SK-N-SH (cell line): Measurements from ENCODE around the gene MTUS2. TPM values are rescaled to one million over a fixed set of nuclear protein-coding genes. Genes with fewer than 3 reads are reported as not detected.

ENCODE experiments used
- CTCF ChIA-PET: fragments of 300-600, 350-600 bp; formaldehyde crosslinking; extraction: SDS; loops from one replicate; lab custom pipeline; 2021; lab: Yijun Ruan, JAX
- POLR2A ChIA-PET: fragments of 350-600 bp; sonication (Branson Sonifier 250); formaldehyde crosslinking; extraction: SDS; loops from one replicate; lab custom pipeline; 2020; ENCODE audit warnings: antibody characterized with exemption, inconsistent platforms; lab: Yijun Ruan, JAX
- DNase-seq: peaks from one replicate; pipeline ENCODE4 v3.0.0; 2012
- H2AFZ ChIP-seq: fragments of 200-600 bp; sonication (generic); 2 replicates; pipeline ENCODE4 v1.8.1; 2016; ENCODE audit warnings: antibody characterized with exemption, mild to moderate bottlenecking, low read depth
- H3F3A ChIP-seq: fragments of 200-600 bp; sonication (generic); replicated peaks from 2 replicates; pipeline ENCODE3; 2016; ENCODE audit warnings: antibody characterized with exemption, mild to moderate bottlenecking; ENCODE audit not compliant: insufficient read depth
- H3K27ac ChIP-seq, 2 experiments: fragments of 200-500 bp in 1 of 2; fragments of 200-600 bp in 1 of 2; sonication (Bioruptor generic) in 1 of 2; sonication (generic), shearing (Covaris generic) in 1 of 2; 2 replicates each; pipeline versions ENCODE4 v1.5.1 to v1.6.1; 2014 to 2016; ENCODE audit warnings: low read depth in 2 of 2, inconsistent platforms in 1 of 2, low read length in 1 of 2, mild to moderate bottlenecking in 1 of 2, mixed read lengths in 1 of 2
- H3K27me3 ChIP-seq: fragments of 200-600 bp; sonication (generic), shearing (Covaris generic); 2 replicates; pipeline ENCODE4 v1.6.1; 2016; ENCODE audit warnings: mixed run types; ENCODE audit not compliant: insufficient read depth
- H3K36me3 ChIP-seq, 2 experiments: fragments of 200-500 bp in 1 of 2; fragments of 200-600 bp in 1 of 2; sonication (Bioruptor generic) in 1 of 2; sonication (generic) in 1 of 2; replicated peaks in 1 of 2; 2 replicates each; pipeline versions ENCODE3 to v1.5.1; 2014 to 2016; ENCODE audit warnings: low read length in 1 of 2, mild to moderate bottlenecking in 1 of 2; ENCODE audit not compliant: insufficient read depth in 2 of 2, control insufficient read depth in 1 of 2
- H3K4me1 ChIP-seq, 2 experiments: fragments of 200-500 bp in 1 of 2; fragments of 200-600 bp in 1 of 2; sonication (Bioruptor generic) in 1 of 2; sonication (generic), shearing (Covaris generic) in 1 of 2; 2 replicates each; pipeline versions ENCODE4 v1.5.1 to v1.6.1; 2014 to 2016; ENCODE audit warnings: low read depth in 1 of 2, low read length in 1 of 2, mixed run types in 1 of 2; ENCODE audit not compliant: insufficient read depth in 2 of 2, control insufficient read depth in 1 of 2
- H3K4me2 ChIP-seq: fragments of 200-600 bp; sonication (generic), shearing (Covaris generic); 2 replicates; pipeline ENCODE4 v1.6.1; 2017; ENCODE audit warnings: mixed run types
- H3K4me3 ChIP-seq, 2 experiments: fragments of 200-500 bp in 1 of 2; fragments of 200-600 bp in 1 of 2; sonication (Bioruptor generic) in 1 of 2; sonication (generic), shearing (Covaris generic) in 1 of 2; 2 replicates each; pipeline versions ENCODE4 v1.5.1 to v1.8.1; 2014 to 2016; ENCODE audit warnings: low read depth in 2 of 2, inconsistent platforms in 1 of 2, low read length in 1 of 2, mild to moderate bottlenecking in 1 of 2, mixed read lengths in 1 of 2, moderate library complexity in 1 of 2
- H3K79me2 ChIP-seq: fragments of 200-600 bp; sonication (generic); 2 replicates; pipeline ENCODE4 v1.8.1; 2017; ENCODE audit warnings: mild to moderate bottlenecking; ENCODE audit not compliant: insufficient read depth
- H3K9ac ChIP-seq: fragments of 200-600 bp; sonication (generic); 2 replicates; pipeline ENCODE4 v1.6.1; 2017; ENCODE audit warnings: mixed run types
- H3K9me2 ChIP-seq: fragments of 200-600 bp; sonication (generic); 2 replicates; pipeline ENCODE4 v1.6.1; 2017; ENCODE audit warnings: mixed run types
- H3K9me3 ChIP-seq: fragments of 200-600 bp; sonication (generic); 2 replicates; pipeline ENCODE4 v1.6.1; 2017; ENCODE audit warnings: mixed run types, mild to moderate bottlenecking, moderate library complexity
- H4K20me1 ChIP-seq: fragments of 200-600 bp; sonication (generic); 2 replicates; pipeline ENCODE4 v1.6.1; 2017; ENCODE audit warnings: mild to moderate bottlenecking, mixed run types; ENCODE audit not compliant: insufficient read depth
- CHD2 ChIP-seq: fragments of 150-350 bp; IDR thresholded peaks from 2 replicates; pipeline ENCODE4 v1.6.1; 2018; ENCODE audit warnings: low read length; ENCODE audit not compliant: partially characterized antibody
- ELF1 ChIP-seq: IDR thresholded peaks from 2 replicates; pipeline ENCODE4 v1.4.0; 2012
- EP300 ChIP-seq, 2 experiments: IDR thresholded peaks; 2 replicates each; pipeline versions ENCODE4 v1.4.0 to v1.6.1; 2012; ENCODE audit warnings: borderline replicate concordance in 1 of 2, low read depth in 1 of 2, low read length in 1 of 2
- FOSL2 ChIP-seq: IDR thresholded peaks from 2 replicates; pipeline ENCODE4 v1.4.0; 2012; ENCODE audit warnings: low read depth, mild to moderate bottlenecking, moderate library complexity, borderline replicate concordance
- FOXJ3 ChIP-seq: sonication (generic); formaldehyde crosslinking; IDR thresholded peaks from 2 replicates; pipeline ENCODE4 v1.5.1; 2020; ENCODE audit warnings: mild to moderate bottlenecking, missing genetic modification reagents
- JUND ChIP-seq: IDR thresholded peaks from 2 replicates; pipeline ENCODE4 v1.4.0; 2012
- MEF2A ChIP-seq: IDR thresholded peaks from 2 replicates; pipeline ENCODE4 v1.4.0; 2012; ENCODE audit warnings: low read depth, borderline replicate concordance
- MXI1 ChIP-seq: IDR thresholded peaks from 2 replicates; pipeline ENCODE4 v1.6.1; 2012; ENCODE audit warnings: mild to moderate bottlenecking, low read depth, low read length, improper control_type of control experiment
- NFIC ChIP-seq: IDR thresholded peaks from 2 replicates; pipeline ENCODE4 v1.4.0; 2012; ENCODE audit warnings: borderline replicate concordance
- RAD21 ChIP-seq: IDR thresholded peaks from 2 replicates; pipeline ENCODE4 v1.6.1; 2012; ENCODE audit warnings: mild to moderate bottlenecking, low read length
- SMC3 ChIP-seq: IDR thresholded peaks from 2 replicates; pipeline ENCODE4 v1.6.1; 2012; ENCODE audit warnings: low read depth, low read length, improper control_type of control experiment
- TEAD4 ChIP-seq: IDR thresholded peaks from 2 replicates; pipeline ENCODE4 v1.4.0; 2012; ENCODE audit warnings: mild to moderate bottlenecking, borderline replicate concordance; ENCODE audit not compliant: insufficient read depth
- YY1 ChIP-seq: IDR thresholded peaks from 2 replicates; pipeline ENCODE4 v1.4.0; 2012; ENCODE audit warnings: low read depth, mild to moderate bottlenecking
- whole genome bisulfite sequencing: methylation state at CpG from one replicate; pipeline ENCODE4 v1.1.6; 2017; ENCODE audit warnings: low lambda C conversion rate; 5-methylcytosine and 5-hydroxymethylcytosine counted together
- polyA plus RNA-seq, 3 experiments: library from polyadenylated mRNA; depleted of rRNA; stranded (reverse); fragments of >200 nt; gene quantifications; 2 replicates each; pipeline ENCODE4 v1.2.3, GENCODE V29; 2012
- TF ChIP-seq, protein P1 (sequence below): fragments of 150-350 bp; IDR thresholded peaks from 2 replicates; pipeline ENCODE4 v1.6.1; 2017; ENCODE audit warnings: antibody characterized with exemption, low read length, low read depth, borderline replicate concordance
- TF ChIP-seq, protein P2 (sequence below): IDR thresholded peaks from 2 replicates; pipeline ENCODE4; 2012
- TF ChIP-seq, protein P3 (sequence below): fragments of 200-600 bp; sonication (generic); IDR thresholded peaks from 2 replicates; pipeline ENCODE4 v1.6.1; 2017; ENCODE audit warnings: antibody characterized with exemption, mild to moderate bottlenecking, moderate library complexity
- TF ChIP-seq, protein P4 (sequence below): IDR thresholded peaks from 2 replicates; pipeline ENCODE4 v1.6.1; 2012; ENCODE audit warnings: mild to moderate bottlenecking, low read depth, low read length, moderate library complexity
- TF ChIP-seq, protein P5 (sequence below): IDR thresholded peaks from 2 replicates; pipeline ENCODE4 v1.4.0; 2012; ENCODE audit warnings: low read depth, borderline replicate concordance

MTUS2 gene
- polyA plus RNA-seq, 1 of the 3 experiments (the other 2 are of a cell fraction) = 1.7 TPM

DNA sequence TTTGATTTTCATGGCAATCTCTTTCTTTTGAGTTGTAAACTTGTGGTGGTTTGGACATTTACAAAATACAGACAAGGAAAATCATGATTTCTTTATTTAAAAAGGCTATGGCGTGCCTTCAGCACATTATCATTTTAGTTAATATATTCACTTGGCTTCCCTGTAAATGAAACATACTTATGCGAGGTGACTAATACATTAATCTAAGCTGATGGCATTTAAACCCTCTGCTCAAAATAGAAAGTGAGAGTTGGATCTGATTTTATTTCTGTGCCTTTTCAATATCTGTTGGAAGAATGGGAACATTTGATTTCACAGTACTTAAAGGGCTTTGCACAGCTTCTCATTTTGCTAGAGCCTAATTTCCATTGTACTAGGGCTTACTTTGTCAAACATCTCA is 289.8 kb downstream of the MTUS2 start (continued):
- TF ChIP-seq CHD2 = no peak
- TF ChIP-seq, protein P1, sequence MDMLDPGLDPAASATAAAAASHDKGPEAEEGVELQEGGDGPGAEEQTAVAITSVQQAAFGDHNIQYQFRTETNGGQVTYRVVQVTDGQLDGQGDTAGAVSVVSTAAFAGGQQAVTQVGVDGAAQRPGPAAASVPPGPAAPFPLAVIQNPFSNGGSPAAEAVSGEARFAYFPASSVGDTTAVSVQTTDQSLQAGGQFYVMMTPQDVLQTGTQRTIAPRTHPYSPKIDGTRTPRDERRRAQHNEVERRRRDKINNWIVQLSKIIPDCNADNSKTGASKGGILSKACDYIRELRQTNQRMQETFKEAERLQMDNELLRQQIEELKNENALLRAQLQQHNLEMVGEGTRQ = no peak

DNA sequence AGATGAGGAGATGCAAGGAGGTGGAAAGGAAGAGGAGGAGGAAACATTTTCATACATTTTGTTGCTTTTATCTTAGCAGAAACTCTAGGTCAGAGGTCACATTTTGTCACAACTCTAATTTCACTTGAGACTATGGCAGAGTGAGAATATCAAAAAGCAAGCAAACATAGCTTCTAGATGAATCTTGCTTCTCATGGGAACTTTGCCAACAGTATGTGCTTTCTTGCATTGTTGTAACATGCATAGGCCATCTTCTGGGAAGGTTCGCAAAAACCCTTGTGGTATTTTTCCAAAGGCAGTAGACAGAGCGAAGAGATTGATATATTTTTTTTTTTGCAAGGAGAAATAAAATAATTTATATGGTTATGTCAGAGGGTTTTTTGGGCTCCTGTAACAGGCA is 291.3 kb downstream of the MTUS2 start:
- CTCF ChIA-PET = no interaction called here
- Histone ChIP-seq H3F3A (no peaks in the 10 kb centered on the region), H3K4me2 (no peak overlapping the region), H3K27ac (no peak overlapping the region), H3K4me3 (no peak overlapping the region), H3K9me3 (no peaks in the 10 kb centered on the region), H3K79me2 (no peaks in the 10 kb centered on the region), H3K27me3 (no peaks in the 10 kb centered on the region; the same call in none of the 2 replicates), H3K36me3 (no peaks in the 10 kb centered on the region), H3K9me2 (no peaks in the 10 kb centered on the region), H3K4me1 (no peaks in the 10 kb centered on the region), H2AFZ (no peak overlapping the region), H4K20me1 (no peaks in the 10 kb centered on the region), H3K9ac (no peak overlapping the region)
- WGBS = 3% methylated on average over 2 of the region's 2 CpGs
- TF ChIP-seq, protein P2, sequence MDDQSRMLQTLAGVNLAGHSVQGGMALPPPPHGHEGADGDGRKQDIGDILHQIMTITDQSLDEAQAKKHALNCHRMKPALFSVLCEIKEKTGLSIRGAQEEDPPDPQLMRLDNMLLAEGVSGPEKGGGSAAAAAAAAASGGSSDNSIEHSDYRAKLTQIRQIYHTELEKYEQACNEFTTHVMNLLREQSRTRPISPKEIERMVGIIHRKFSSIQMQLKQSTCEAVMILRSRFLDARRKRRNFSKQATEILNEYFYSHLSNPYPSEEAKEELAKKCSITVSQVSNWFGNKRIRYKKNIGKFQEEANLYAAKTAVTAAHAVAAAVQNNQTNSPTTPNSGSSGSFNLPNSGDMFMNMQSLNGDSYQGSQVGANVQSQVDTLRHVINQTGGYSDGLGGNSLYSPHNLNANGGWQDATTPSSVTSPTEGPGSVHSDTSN = no peak
- TF ChIP-seq MXI1 = no peak
- no peak for TF ChIP-seq FOXJ3 (CRISPR knock-in tag)
- TF ChIP-seq, protein P1 = no peak
- TF ChIP-seq MEF2A = no peak
- no peak for TF ChIP-seq TEAD4
- TF ChIP-seq, protein P3, sequence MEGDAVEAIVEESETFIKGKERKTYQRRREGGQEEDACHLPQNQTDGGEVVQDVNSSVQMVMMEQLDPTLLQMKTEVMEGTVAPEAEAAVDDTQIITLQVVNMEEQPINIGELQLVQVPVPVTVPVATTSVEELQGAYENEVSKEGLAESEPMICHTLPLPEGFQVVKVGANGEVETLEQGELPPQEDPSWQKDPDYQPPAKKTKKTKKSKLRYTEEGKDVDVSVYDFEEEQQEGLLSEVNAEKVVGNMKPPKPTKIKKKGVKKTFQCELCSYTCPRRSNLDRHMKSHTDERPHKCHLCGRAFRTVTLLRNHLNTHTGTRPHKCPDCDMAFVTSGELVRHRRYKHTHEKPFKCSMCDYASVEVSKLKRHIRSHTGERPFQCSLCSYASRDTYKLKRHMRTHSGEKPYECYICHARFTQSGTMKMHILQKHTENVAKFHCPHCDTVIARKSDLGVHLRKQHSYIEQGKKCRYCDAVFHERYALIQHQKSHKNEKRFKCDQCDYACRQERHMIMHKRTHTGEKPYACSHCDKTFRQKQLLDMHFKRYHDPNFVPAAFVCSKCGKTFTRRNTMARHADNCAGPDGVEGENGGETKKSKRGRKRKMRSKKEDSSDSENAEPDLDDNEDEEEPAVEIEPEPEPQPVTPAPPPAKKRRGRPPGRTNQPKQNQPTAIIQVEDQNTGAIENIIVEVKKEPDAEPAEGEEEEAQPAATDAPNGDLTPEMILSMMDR = no peak
- TF ChIP-seq, protein P4, sequence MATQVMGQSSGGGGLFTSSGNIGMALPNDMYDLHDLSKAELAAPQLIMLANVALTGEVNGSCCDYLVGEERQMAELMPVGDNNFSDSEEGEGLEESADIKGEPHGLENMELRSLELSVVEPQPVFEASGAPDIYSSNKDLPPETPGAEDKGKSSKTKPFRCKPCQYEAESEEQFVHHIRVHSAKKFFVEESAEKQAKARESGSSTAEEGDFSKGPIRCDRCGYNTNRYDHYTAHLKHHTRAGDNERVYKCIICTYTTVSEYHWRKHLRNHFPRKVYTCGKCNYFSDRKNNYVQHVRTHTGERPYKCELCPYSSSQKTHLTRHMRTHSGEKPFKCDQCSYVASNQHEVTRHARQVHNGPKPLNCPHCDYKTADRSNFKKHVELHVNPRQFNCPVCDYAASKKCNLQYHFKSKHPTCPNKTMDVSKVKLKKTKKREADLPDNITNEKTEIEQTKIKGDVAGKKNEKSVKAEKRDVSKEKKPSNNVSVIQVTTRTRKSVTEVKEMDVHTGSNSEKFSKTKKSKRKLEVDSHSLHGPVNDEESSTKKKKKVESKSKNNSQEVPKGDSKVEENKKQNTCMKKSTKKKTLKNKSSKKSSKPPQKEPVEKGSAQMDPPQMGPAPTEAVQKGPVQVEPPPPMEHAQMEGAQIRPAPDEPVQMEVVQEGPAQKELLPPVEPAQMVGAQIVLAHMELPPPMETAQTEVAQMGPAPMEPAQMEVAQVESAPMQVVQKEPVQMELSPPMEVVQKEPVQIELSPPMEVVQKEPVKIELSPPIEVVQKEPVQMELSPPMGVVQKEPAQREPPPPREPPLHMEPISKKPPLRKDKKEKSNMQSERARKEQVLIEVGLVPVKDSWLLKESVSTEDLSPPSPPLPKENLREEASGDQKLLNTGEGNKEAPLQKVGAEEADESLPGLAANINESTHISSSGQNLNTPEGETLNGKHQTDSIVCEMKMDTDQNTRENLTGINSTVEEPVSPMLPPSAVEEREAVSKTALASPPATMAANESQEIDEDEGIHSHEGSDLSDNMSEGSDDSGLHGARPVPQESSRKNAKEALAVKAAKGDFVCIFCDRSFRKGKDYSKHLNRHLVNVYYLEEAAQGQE = no peak
- TF ChIP-seq NFIC = no peak
- TF ChIP-seq SMC3 = no peak
- TF ChIP-seq ELF1 = no peak
- no peak for TF ChIP-seq FOSL2
- TF ChIP-seq JUND = no peak
- TF ChIP-seq RAD21 = no peak
- TF ChIP-seq CHD2 = no peak
- TF ChIP-seq, protein P5, sequence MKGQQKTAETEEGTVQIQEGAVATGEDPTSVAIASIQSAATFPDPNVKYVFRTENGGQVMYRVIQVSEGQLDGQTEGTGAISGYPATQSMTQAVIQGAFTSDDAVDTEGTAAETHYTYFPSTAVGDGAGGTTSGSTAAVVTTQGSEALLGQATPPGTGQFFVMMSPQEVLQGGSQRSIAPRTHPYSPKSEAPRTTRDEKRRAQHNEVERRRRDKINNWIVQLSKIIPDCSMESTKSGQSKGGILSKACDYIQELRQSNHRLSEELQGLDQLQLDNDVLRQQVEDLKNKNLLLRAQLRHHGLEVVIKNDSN = no peak
- no peak for TF ChIP-seq YY1
- TF ChIP-seq EP300 (IDR thresholded peaks at IDR 0.05; ENCODE audit: borderline replicate concordance in 1 of 2, low read depth in 1 of 2, low read length in 1 of 2) = no peak
- POLR2A ChIA-PET = no interaction called here
- DNase-seq = no peak
